HG02642 (cell line): ENCODE data around the gene TECR.
A peak's percentile ranks its signal among the peaks of the same experiment; 100 is the strongest.
"Not testable (repeated sequence)": the region's sequence is repeated elsewhere in the genome, so short reads cannot be mapped to it uniquely, and the experiment has no call there.

Experiments used
- ATAC-seq: cut with Tn5 transposase; IDR thresholded peaks from one replicate; pipeline ENCODE4 v1.9.1; 2021; ENCODE audit warnings: mild to moderate bottlenecking; ENCODE audit not compliant: unreplicated experiment, poor library complexity

The TECR gene

DNA sequence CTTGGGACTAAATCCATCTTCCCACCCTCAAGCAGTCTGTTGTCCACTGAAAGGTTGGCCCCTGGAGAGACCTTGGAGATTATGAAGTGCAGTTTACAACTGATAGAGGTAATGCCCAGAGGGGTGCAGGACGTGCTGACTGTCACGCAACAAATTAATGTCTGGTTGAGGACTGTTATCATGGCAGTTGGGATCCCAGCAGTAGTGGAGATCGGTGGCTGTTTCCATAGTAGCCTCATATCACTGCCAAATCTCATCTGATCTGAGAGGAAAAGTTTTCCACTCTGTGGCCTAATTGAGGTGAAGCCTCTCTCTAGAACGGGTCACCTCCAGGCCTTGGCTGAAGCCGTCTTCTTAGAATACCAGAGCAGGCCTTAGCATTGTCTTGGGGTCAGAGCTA, 4.1 kb downstream of the TECR start:
- ATAC-seq, result no peak

DNA sequence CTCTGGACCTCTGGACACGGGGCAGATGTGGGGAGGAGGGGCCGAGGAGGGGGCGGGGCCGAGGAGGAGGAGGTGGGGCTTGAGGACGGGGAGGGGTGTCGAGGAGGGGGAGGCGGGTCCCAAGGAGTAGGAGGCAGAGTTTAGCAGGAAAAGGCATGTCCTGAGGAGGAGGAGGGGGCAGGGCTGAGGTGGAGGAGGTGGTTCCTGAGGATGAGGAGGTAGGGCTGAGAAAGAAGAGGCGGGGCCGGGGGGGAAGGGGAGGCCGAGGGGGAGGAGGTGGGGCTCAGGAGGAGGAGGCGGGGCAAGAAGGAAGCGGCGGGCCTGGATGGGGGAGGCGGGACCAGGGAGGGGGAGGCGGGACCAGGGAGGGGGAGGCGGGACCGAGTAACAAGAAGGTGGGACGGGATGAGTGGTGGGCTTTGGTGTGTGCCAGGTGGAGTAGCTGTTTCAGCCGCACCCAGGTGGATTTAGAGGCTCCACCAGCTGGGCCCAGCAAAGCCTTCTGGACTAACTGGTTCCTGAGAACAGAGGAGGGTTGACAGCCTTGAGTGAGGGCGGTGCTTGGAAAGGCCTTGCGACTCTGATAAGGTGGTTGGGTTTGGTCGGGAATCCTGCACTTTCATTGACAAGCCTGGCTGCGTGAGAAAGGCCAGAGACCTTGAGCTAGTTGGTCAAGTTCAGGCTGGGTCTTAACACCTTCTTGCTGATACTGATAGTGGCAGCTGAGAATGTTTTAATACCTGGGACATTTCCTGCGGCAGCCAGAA, 7.7 kb downstream of the TECR start:
- ATAC-seq, result no peak

DNA sequence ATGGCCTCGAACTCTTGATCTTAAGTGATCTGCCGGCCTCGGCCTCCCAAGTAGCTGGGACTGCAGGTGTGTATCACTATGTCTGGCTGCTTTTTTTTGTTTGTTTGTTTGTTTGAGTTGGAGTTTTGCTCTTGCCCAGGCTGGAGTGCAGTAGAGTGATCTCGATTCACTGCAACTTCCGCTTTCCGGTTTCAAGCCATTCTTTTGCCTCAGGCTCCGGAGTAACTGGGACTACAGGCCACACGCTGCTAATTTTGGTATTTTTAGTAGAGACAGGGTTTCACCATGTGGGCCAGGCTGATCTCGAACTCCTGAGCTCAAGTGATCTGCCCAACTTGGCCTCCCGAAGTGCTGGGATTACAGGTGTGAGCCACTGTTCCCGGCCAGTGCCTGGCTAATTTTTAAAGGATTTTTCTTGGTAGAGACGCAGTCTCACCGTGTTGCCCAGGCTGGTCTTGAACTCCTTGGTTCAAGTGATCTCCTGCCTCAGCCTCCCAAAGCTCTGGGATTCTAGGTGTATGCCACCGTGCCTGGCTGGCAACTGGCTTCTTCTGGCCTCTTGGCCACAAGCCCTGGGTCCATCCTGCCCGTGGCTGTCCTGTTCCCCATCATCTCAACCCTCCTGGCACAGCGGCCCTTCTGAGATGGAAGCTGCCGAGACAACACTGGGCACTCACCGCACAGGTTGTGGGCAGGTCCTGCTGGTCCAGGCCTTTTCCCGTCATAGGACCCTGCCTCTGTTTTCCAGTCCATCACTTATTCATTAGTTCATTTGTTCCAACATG, 11.5 kb downstream of the TECR start:
- no peak for ATAC-seq

DNA sequence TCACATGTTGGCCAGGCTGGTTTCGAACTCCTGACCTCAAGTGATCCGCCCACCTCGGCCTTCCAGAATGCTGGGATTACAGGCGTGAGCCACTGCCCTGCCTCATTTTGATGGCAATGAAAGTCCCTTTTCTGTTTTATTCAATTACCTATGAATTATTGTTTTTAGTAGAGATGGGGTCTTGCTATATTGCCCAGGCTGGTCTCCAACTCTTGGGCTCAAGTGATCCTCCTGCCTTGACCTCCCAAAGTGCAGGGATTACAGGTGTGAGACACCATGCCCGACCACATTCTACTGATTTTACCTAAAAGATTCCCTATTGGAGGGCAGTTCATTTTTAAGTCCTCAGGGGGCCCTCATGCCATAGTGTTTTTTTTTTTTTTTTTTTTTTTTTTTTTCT, 12.6 kb downstream of the TECR start:
- not testable (repeated sequence) for ATAC-seq

DNA sequence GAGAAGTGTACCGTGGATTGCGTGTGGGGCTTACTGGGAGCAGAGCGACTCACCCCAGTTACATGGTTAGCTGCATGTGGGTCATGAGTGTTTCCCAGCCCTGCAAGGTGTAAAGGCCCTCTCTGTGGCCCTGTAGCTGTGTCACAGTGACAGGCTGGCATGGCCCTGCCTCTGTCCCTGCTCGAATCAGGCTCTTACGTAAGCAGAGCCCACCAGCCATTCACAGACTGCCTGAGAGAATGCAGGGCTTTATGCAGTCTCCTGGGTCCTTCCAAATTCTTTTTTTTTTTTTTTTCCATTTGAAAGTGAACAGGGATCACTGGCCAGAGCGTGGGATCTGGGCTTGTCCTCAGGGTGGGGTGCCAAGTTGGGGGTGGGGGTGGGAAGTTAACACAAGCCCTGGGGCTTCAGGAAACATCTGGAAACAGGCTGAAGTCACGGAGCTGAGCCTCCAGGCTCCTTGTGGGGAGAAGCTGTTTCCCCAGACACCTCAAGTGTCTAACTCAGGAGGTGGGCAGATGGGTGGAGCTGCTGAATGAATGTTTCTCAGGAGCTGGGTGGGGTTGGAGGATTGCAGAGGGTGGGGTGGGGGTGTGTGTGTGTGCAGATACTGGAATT, 13.4 kb downstream of the TECR start:
- no peak for ATAC-seq

DNA sequence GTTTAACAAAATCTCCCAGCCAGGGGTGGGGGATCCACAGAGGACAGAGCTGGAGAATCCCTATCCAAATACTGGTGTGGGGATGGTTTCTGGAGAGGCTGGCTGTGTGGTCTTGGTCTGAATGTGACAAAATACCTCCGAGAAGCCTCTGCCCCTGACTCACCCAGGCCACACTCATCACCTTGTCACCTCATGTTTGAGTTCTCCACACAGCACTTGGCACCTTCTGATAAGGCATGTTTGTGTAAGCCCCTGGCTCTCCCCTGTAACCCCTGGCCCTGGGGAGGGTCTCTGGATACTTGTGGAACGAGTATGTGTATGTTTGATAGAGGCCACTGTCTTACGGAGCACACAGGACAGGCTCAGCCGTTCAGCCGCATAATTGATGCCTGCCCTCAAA, 14.7 kb downstream of the TECR start:
- ATAC-seq, result no peak

DNA sequence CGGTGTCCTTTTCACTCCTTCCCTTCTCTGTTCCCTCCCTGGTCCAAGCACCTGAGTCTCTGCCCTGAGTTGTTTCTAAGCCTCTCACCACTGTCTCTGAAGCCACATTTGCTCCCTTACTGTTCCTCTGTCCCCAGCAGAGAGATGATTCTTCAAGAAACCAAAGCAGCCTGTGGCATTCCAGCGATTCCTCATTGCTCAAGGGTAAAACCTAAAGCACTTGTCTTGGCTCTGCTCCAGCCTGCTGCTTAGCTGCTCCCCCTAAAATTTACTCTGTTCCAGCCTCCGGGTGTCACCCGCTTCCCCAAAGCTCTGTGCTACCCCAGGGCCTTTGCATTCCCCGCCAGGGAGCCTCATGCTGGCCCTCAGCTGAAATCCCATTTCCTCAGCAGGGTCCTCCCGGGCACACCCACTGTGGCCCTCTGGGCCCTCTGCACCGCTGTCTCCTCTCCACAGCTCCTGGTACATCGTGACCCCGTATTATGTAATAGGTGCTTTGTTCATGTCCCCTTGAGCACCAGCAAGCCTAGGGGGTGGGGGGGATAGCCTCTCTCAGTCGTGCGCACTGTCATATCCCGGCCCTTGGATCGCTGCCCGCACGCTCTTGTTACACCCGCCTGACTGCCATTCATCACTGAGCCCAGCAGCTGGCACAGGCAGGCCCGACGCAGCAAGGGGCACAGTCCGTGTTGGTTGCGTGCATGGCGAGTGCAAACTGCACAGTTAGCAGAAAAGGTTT, 15.8 kb downstream of the TECR start:
- no peak for ATAC-seq

DNA sequence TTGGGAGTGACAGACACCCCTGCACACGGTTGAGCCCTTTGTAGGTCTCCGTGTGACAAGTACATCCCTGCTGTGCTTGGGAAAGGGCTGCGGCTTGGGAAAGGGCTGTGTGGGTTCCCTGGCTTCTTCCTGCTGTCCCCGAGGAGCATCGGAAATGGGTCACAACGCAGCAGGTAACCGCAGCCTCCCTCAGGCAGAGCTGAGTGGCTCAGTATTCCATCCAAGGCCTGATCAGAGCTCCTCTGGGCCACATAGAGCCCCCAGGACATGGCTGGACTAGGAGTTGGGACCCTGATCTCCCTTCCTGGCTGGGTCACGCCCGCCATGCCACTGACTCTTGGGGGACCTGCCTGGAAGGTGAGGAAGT, 16.3 kb downstream of the TECR start:
- ATAC-seq, result no peak

DNA sequence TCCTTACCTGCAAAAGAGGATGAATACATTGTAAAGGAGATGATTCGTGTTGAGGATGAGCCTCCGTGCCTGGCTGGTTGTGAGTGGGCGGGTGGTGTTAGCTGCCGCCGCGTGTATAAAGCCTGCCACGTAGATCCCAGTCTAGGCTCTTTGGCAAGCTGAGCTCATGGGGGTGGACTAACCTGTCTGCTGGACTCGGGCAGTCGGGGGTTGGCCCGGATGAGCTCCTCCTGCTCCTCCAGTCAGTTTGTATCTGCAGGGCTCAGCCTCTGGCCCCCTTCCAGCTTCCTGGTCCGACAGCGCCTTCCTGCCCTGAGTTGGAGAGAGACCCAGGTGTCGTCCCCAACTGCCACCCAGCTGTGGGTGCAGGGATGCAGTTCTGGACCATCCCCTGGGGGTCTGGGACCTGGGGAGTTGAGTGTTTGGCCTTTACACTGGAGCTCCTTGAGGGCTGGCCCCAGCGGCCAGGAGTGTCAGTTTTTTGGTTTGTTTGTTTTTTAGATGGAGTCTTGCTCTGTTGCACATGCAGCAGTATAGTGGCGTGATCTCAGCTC, 20.9 kb downstream of the TECR start:
- no peak for ATAC-seq

DNA sequence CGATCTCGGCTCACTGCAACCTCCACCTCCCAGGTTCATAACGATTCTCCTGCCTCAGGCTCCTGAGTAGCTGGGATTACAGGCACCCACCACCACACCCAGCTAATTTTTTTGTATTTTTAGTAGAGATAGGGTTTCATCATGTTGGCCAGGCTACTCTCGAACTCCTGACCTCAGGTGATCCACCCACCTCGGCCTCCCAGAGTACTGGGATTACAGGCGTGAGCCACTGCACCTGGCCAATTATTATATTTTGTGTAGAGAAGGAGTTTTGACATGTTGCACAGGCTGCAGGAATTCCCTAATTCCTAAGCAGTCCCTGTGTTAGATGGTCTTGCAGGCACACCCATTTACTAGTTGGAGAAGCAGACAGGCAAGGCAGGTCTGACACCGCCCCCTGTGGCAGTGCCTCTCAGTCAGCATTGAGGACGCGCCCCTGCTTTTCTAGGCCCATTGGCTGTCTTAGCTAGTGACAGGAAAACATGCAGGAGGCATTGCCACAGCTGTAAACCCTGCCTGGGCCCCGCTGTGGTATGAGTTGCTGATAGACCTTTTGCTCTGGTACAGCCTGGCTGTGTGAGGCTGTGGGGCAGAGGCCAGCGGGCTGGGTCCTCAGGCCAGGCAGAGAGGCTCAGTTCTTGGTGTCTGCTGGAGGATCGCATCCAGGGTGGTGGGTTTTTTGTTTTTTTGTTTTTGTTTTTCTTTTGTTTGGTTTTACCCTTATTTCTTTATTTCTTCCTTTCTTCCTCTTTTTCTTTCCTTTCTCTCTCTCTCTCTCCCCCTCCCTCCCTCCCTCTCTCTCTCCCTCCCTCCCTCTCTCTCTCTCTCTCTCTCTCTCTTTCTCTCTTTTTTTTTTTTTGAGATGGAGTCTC, 22.0 kb downstream of the TECR start:
- not testable (repeated sequence) for ATAC-seq

DNA sequence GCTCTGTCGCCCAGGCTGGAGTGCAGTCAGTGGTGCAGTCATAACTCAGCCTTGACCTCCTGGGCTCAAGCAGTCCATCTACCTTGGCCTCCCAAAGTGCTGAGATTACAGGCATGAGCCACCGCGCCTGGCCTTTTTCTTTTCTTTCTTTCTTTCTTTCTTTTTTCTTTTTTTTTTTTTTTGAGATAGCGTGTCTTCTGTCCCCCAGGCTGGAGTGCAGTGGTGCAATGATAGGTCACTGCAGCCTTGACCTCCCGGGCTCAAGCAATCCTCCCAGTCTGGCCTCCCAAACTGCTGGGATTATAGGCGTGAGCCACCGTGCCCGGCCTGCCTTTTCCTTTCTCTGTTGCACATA, 22.6 kb downstream of the TECR start:
- ATAC-seq, result not testable (repeated sequence)

DNA sequence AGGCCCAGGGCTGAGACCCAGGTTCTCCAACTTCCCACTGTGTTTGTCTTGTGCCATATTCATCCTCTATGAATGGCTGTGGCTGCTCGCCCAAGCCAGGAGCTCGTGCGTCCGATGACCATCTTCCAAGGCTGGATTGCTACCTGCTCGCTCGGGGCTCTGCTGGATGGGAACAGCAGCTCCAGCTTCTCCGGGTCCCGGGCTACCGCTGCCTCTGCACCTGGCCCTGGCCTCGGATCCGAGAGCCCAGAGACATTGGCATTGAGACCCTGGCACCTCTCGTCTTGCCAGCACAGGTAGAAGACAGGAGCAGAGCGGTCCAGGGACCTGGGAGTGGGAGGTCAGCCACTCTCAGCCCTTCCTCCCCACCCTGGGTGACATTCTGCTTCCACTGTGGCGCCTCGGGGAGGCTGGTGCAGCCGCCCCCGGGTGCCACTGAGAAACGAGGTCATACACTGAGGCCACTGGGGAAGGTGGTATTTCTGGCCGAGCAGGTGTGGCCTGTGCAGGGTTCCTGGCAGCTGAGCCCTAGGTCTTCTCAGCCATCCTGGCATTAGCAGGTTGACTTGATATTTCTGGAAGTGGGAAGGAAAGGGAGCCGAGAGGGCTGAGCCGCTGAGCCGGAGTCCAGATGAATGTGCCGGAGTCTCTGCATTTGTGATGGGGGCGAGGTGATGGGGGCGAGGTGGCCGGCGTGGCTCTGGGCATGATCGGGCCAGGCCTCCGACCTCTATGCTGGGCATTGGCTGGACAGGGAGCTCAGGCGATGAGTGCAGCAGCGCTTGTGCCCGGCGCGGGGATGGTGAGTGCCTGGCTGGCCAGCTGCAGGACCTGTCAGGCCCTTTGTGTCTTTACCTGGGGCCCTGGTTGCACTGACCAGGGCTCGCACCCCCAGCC, 23.9 kb downstream of the TECR start:
- ATAC-seq, result no peak

DNA sequence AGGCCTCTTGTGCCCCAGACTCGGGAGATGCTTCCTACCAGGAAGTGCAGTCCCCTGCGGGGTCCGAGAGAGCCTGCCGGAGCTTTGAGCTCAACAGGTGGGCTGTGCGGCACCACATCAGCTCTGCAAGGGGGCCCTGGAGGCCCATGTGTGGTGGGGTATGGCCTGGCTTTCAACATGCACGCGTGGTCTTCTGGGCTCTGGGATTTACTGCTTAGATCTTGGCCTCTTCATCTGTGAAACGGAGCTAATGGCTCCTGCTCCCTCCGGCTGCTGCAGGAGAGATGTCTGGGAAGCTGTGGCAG, 24.5 kb downstream of the TECR start:
- ATAC-seq, result no peak

DNA sequence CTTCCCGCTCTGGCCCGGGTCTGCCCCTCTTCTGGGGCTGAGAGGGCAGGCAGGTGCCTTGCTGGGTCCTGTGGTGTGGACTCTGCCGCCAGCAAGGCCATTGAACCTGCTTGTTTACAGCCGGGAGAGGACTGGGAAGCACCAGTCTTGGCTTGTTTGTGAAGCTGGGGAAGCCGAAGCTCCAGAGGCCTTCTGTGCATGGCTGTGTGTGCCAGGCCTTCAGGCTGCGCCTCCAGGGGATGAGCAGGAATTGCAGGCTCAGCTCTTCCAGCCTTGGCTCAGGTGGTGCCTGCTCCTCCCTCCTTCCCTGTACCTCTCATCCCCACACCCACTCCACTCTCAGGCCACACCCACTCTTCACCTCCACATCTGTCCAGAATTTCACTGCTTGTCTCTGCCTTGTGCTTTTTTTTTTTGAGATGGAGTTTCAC, 25.0 kb downstream of the TECR start:
- no peak for ATAC-seq

DNA sequence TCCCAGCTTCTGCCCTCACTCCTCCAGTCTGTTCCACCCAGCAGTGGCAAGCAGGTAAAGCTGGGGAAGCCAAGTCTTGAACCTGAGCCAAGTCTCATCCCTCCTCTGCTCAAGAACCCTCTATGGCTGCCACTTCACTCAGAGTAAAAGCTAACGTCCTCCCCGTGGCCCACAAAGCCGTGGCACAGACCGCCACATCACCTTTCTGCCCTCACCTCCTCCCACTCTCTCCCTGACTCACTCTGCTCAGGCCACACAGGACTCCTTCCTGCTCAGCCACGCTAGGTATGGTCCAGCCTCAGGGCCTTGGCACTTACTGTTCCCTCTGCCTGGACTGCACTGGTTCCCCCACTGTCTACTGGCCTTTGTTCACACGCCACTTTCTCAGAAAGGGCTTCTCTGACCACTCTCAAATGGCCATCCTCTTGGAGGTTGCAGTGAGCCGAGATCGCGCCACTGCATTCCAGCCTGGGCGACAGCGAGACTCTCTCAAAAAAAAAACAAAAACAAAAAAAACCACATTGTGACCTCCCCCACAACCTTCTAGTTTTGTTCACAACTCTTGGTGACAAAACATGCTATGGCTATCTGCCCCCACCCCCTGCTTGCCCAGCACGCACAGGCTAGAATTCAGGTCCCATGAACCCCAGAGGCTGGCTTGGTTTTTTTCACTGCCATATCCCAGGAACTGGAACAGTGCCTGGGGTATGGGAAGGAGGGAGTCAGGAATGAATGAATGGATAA, 26.7 kb downstream of the TECR start:
- no peak for ATAC-seq

DNA sequence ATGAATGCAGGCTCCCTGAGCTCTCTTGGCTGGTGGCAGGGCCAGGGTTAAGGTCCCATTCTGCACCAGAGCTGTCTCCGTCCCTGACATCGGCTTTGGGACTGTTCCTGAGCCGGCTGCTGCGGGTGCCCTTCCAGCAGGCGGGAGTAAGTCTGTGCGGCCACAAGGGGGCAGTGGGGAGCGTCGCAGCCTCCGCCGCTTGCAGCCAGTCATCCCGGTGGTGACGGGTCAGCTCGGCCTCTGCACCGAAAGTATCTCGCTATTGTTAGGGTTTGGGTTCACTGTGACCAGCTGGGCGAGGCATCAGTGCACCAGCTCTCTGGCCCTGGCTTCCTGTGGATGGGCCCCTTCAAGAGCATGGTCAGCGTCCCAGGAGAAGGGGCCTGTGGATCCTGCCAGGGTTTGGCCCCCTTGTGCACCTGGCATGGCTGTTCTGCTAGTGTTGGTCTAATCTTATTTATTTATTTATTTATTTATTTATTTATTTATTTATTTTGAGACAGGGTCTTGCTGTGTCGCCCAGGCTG, 27.3 kb downstream of the TECR start:
- ATAC-seq, result peak; percentile 63

DNA sequence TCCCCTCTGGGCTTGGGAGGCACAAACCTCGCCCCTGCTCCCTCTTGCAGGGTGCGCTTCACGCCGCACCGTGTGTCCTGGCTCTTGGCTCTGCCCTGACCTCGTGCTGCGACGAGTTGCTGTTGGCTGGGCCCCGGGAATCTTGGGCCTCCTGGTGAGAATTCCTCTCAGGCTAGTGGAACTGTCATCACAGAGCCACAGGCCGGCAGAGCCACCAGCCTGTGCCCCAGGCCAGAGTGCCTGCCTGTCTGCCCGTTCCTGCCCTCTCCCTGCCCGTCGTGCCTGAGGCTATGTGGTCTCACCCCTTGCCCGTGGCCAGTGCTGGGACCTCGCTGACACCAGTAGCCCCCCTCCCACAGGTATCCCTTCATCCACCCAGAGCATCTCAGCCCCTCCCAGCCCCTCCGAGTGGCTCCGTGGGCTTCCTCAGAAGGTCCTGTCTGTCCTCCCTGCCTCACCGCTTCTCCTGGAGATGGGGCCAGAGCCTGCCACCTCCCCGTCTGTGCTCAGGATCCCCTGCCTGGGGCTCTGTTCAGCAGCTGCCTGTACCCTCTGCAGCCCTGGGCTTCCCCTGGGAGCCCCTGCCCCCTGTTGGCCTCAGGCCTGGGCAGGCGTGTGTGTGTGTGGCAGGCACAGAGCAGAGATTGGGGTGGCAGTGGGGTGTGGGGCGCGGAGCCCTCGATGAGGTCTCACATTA, 29.1 kb downstream of the TECR start:
- no peak for ATAC-seq
